ENCODE data around the gene DNAJC5G.

DNA sequence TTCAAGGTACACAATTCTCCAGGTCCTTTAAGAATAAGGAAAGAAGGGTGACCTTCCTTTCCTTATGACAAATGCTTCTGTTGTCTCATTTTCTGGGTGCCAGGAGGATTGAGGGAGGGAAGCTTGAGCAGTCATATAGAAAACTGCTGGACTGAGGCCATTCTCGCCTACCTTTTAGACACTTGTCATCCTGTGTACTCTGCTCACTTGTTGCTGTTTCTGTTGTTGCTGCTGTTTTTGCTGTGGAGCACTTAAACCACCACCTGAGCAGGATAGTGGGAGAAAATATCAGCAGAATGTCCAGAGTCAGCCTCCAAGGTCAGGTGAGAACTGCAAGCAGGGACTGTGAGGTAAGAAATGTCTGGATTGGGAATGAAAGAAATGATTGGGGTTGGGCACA lies 2.8 kb downstream of the DNAJC5G start:
- TF ChIP-seq, protein P1, sequence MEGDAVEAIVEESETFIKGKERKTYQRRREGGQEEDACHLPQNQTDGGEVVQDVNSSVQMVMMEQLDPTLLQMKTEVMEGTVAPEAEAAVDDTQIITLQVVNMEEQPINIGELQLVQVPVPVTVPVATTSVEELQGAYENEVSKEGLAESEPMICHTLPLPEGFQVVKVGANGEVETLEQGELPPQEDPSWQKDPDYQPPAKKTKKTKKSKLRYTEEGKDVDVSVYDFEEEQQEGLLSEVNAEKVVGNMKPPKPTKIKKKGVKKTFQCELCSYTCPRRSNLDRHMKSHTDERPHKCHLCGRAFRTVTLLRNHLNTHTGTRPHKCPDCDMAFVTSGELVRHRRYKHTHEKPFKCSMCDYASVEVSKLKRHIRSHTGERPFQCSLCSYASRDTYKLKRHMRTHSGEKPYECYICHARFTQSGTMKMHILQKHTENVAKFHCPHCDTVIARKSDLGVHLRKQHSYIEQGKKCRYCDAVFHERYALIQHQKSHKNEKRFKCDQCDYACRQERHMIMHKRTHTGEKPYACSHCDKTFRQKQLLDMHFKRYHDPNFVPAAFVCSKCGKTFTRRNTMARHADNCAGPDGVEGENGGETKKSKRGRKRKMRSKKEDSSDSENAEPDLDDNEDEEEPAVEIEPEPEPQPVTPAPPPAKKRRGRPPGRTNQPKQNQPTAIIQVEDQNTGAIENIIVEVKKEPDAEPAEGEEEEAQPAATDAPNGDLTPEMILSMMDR (IDR thresholded peaks at IDR 0.05) = no peak
- TF ChIP-seq EZH2 (IDR thresholded peaks at IDR 0.05; ENCODE audit: borderline replicate concordance, insufficient read depth, low read depth, low read length, poor library complexity, severe bottlenecking) = no peak

Measured in B cell (primary cell).